HG02588 (cell line): ENCODE data around the gene OR9G4.

Experiments
- ATAC-seq: cut with Tn5 transposase; IDR thresholded peaks from one replicate; pipeline ENCODE4 v1.9.1; 2021; ENCODE audit warnings: mild to moderate bottlenecking, moderate library complexity; ENCODE audit not compliant: unreplicated experiment

Gene OR9G4

DNA sequence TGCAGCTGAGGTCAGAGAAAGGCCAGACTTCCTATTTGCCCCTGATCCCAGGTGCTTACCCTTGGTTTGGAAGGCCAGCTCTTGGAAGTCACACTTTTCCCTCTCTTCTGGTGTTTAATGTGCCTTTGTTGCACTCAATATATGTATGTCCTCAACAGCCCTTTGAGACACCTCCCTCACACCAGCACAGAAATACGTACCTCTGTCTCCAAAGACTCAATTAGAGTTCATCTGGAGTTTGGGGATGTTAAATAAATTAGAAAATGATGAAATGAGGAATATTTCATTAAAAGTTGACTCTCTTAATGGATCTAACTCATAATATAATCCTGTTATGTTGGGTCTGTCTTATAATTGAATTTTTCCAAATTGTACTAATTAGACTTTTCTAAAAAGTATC, at the start of gene OR9G4:
OR9G4 (minus strand) TSS at position 101 of the 400 bp plus-strand sequence. CDS start 4,931 bp downstream, outside the sequence.
- ATAC-seq, result no peak

DNA sequence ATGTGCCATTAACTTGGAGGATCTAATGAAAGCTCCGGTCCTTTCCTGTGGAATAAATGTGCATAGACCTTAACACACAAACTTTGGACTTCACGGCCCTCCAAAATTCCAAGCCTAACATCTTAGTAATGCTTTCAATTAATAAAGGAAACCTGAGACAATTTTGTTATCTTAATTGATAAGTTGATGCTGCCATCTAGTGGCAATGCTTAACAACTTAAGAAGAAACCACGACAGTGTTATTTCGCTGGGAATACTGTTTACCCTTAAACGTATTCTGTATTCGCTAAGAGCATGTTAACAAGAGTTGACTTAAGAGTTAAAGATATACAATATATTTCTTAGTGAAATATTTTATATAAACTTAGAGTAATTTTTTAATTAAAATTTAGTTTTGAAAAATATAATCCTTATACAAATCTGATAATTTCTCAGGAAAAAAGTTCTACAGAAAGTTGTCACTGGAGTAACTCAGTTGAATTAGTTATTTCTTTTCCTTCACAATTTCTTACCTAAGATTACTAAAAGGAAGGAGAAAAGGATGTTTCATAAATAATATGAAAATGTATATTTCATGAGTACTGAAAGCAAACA, 35.0 kb upstream of the OR9G4 start:
- no peak for ATAC-seq

DNA sequence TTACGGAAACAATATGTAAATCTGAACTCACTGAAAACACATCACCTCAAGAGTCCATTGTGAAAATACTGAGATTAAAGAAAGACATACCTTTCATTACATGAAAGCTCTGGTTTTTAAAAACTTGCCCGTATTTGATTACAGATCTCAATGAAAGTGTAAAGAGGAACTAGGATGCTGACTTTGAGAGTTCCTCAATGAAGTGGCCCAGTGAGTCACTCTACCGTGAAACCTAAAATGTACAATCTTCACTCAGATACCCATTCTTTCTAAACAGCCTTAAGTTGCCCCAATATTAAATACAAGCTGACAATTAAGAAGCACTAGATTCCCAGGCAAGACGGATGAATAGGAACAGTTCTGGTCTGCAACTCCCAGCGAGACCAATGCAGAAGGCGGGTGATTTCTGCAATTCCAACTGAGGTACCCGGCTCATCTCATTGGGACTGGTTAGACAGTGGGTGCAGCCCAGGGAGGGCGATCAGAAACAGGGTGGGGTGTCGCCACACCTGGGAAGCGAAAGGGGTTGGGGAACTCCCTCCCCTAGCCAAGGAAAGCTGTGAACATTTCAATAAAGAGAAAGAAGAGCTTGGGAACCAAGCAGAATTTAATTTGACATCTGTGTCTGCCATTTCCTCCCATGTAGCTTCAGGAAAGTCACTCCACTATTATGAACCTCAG, 33.8 kb upstream of the OR9G4 start:
- no peak for ATAC-seq

DNA sequence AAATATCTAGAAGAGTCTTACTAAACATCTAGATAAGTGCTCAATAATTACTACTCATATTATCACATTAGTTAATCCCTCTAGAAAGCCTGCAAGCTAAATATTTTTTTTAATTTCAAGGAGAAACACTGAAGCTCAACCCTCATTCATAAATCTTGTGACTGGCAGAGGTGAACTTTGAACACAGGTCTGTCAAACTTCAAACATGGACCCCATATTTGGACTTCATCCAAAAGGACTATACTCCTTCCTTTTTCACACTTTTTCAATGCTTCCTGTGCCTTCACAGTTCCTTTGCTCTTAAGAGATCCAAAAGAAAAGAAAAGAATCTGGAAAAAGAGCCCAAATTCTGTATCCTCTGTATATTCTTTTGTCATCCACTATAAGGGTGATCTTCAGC, 28.3 kb upstream of the OR9G4 start:
- ATAC-seq, result no peak

DNA sequence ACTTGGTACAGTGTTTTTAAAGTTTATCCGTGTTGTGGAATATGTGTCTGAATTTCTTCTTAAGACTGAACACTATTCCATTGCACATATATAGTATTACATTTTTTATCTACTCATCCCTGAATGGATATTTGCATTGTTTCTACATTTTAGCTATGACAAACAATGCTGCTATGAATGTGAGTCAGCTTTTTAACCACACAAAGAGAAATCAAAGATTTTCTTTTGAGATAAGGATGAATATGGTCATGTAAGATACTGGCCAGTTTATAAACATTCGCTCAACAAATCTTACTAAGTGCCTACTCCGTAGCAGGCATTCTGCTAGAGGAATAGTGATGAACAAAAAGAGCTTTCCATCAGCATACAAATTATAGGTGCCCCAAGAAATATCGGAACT, 16.5 kb upstream of the OR9G4 start:
- ATAC-seq, result no peak

DNA sequence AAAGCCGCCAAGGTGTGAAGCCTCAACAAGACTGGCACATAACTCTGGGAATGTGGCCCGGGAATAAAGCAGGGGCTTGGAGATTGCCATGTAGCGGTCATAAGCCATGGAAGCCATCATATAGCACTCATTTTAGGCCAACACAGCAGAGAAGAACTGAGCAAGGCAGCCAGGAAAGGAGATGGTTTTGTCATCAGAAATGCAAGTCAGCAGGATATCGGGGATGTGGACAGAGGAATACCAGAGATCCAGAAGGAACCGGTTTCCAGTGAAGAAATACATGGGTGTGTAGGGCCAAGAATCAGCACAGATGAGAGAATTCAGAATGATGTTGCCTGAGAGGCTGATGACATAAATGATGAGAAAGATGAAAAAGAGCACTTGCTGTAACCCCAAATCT, 3.0 kb upstream of the OR9G4 start:
- no peak for ATAC-seq

DNA sequence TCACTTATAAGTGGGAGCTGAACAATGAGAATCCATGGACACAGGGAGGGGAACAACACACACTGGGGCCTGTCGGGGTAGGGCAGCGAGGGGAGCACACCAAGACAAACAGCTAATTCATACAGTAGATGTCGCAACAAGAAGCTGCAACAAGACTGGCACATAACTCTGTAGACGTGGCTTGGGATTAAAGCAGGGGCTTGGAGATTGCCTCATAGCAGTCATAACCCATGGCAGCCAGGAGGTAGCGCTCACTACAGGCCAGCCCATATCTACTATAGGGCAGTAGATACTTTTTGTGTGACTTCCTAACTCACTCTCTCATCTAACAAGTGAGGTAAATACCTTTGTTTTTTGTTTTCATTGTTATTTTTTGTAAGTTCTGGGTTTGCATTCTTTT, 1.7 kb upstream of the OR9G4 start:
- no peak for ATAC-seq

DNA sequence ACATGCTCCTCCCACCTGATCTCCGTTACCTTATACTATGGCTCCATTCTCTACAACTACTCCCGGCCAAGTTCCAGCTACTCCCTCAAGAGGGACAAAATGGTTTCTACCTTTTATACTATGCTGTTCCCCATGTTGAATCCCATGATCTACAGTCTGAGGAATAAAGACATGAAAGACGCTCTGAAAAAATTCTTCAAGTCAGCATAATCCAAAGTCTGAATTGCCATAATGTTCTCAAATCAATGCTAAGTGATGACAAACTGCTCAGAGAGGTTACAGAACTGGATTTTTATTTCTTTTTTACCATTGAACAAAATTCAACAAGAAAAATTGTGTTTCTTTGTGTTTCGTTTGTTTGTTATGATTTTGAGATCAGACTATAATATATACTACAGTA, 7.6 kb downstream of the OR9G4 start:
- no peak for ATAC-seq

DNA sequence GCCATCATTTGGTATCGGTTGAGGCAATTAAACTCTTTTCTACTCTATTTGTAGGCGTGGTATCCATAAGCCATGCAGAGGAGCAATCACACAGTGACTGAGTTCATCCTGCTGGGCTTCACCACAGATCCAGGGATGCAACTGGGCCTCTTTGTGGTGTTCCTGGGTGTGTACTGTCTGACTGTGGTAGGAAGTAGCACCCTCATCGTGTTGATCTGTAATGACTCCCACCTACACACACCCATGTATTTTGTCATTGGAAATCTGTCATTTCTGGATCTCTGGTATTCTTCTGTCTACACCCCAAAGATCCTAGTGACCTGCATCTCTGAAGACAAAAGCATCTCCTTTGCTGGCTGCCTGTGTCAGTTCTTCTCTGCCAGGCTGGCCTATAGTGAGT, 8.4 kb downstream of the OR9G4 start:
- ATAC-seq, result no peak

DNA sequence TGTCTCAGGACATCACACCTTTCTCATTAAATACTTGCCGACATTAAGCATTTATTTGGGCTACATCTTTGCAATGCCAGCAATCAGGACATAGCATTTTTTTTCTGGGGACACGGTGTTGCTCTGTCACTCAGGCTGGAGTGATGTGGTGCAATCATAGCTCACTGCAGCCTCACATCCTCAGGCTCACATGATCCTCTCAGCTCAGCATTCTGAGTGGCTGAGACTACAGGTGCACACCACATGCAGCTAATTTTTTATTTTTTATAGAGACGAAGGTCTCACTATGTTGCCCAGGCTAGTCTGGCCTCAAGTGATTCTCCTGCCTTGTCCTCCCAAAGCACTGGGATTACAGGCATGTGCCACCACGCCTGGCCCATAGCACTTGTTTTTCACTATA, 28.0 kb downstream of the OR9G4 start:
- no peak for ATAC-seq

DNA sequence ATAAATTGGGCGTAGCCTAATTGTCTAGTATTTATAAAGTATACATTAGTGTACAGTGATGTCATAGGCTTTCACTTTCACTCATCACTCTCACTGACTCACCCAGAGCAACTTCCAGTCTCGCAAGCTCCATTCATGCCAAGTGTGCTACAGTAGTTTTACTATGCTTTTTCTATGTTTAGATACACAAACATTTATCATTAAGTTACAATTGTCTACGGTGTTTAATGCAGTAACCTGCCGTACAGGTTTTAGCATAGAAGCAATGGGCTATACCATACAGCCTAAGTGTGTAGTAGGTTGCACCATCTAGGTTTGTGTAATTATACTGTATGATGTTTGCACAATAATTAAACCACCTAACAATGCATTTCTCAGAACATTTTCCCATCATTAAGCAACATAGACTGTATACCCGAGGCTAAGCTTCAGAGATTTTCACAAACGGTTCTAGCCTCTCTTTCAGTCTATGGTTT, 32.1 kb downstream of the OR9G4 start:
- no peak for ATAC-seq

DNA sequence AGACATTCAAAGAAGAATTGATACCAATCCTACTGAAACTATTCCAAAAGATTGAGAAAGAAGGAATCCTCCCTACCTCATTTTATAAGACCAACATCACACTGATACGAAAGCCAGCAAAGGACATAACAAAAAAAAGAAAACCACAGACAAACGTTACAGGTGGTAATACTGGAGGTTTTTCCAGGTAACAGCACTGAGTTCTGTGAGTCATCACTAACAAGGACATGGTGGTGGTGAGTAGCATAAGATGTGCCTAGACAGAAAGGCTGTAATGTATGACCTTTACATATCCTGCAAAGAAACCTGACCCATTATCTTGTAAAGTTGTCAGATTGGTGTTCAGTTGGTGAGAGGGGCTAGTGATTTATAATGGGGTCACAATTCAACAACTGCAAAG, 34.3 kb downstream of the OR9G4 start:
- ATAC-seq, result no peak

DNA sequence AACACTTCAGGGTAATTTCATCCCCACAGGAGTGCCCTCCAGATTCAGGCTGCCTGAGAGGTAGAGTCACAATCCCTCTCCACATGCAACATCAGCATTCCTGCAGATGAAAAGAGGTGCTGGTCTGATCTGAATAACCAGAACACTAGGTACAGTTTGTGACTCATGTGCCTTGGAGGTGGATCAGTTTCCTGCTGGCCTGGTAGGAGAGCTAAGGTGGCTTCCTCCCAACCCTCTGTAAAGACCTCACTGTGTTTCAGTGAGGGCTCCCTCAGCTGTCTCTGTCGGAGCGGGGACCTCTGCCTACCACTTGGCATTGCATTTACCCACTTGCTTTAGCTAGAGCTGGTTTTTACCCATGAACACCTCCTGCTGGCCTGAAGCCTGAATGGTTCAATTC, 42.0 kb downstream of the OR9G4 start:
- ATAC-seq, result no peak

DNA sequence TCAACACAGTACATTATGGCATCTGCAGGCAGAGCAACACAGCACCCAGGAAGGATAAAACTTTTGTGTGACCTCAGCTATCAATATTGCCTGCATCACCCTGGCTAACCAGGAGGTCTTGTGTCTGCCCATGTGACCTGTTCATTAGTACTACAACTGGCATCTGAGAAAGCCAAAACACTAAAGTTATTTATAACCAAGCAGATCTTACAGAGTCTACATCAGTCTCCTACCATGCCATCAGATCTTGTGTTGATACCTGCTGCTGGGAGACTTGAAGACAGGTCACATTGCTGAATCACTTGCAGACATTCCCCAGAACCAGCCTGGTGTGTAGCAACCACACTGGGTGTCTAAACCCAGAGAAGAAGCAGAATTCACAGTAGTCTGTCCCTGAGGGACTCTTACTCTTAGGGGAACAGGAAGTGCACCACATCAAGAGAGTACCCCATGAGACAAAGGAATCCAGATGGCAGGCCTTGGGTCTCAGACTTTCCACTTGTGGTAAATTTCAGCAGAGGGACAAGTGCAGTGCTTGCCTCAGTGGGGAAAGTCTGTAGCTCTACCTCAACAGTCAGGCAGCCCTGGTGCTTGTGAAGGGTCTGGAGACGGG, 42.6 kb downstream of the OR9G4 start:
- no peak for ATAC-seq

DNA sequence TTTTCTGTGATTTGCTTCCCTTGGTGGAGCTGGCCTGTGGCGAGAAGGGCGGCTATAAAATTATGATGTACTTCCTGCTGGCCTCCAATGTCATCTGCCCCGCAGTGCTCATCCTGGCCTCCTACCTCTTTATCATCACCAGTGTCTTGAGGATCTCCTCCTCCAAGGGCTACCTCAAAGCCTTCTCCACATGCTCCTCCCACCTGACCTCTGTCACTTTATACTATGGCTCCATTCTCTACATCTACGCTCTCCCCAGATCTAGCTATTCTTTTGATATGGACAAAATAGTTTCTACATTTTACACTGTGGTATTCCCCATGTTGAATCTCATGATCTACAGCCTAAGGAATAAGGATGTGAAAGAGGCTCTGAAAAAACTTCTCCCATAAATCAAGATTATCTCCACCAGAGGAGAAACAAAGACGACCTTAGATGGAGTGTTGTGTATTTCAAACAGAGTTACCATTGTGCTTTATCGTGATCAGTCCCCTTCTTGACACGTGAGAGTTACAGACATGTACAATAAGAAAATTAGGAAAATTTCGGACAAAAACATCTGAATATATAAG, 47.5 kb downstream of the OR9G4 start:
- ATAC-seq, result no peak

DNA sequence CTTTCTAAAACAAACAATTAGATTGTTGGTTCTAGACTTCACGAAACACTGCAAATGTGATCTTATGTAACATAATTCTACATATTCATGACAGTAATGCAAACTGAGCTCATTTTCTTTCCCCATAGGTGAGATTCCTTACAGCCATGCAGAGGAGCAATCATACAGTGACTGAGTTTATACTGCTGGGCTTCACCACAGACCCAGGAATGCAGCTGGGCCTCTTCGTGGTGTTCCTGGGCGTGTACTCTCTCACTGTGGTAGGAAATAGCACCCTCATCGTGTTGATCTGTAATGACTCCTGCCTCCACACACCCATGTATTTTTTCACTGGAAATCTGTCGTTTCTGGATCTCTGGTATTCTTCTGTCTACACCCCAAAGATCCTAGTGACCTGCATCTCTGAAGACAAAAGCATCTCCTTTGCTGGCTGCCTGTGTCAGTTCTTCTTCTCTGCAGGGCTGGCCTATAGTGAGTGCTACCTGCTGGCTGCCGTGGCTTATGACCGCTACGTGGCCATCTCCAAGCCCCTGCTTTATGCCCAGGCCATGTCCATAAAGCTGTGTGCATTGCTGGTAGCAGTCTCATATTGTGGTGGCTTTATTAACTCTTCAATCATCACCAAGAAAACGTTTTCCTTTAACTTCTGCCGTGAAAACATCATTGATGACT, 48.1 kb downstream of the OR9G4 start:
- no peak for ATAC-seq

DNA sequence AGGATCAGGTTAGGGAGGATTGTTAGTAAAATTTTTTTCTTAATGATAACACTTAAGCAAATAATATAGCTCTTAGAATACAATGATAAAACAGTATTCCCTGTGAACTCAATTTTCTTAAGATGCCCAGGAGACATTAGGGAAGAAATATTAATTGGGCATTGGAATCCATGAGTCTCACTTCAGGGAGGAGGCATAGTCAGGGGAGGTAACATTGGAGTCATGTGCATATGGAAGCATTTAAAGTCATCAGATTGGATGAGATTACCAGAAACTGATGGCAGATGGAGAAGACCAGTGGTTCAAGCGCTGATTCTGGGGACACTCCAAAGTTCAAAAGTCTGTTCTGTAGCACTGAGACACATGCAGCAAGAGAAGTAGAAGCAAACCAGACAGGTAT, 49.7 kb downstream of the OR9G4 start, which contains the start of gene OR9G1:
OR9G1 (plus strand) TSS at position 301 of the 400 bp plus-strand sequence. CDS start 1,293 bp downstream, outside the sequence.
- no peak for ATAC-seq

DNA sequence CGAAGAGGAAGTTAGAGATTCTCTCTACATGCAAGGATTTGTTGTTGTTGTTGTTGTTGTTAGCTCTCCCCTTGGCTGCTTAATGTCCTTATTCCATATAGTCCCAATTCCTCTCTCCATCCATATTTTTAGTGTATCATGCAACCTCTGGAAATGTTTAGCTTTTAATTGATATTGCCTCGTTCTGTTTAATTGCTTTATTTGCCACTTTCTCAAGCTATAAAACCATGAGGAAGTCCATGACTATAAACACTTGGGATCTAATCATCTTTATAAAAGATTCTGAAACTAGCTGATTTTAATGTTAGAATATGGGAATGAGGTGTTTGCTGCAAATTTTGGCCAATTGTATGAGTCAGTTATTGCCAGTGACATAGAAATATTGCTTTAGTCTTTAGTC, 55.1 kb downstream of the OR9G4 start:
- ATAC-seq, result no peak
